Occipital lobe (tissue), 2 donors: ENCODE results near the gene POLRMT. TPM values are rescaled to one million over a fixed set of nuclear protein-coding genes. Genes with fewer than 3 reads are reported as not detected.

ENCODE experiments used
- DNase-seq: peaks from one replicate; lab custom pipeline; 2025; lab: John Stamatoyannopoulos, UW
- total RNA-seq: library from RNA; depleted of rRNA; stranded (reverse); fragments of >200 nt; gene quantifications from one replicate; pipeline ENCODE4 v1.2.3, GENCODE V29; 2014

POLRMT gene
- total RNA-seq, 1 donor from 2014 or later, result 12.5 TPM

DNA sequence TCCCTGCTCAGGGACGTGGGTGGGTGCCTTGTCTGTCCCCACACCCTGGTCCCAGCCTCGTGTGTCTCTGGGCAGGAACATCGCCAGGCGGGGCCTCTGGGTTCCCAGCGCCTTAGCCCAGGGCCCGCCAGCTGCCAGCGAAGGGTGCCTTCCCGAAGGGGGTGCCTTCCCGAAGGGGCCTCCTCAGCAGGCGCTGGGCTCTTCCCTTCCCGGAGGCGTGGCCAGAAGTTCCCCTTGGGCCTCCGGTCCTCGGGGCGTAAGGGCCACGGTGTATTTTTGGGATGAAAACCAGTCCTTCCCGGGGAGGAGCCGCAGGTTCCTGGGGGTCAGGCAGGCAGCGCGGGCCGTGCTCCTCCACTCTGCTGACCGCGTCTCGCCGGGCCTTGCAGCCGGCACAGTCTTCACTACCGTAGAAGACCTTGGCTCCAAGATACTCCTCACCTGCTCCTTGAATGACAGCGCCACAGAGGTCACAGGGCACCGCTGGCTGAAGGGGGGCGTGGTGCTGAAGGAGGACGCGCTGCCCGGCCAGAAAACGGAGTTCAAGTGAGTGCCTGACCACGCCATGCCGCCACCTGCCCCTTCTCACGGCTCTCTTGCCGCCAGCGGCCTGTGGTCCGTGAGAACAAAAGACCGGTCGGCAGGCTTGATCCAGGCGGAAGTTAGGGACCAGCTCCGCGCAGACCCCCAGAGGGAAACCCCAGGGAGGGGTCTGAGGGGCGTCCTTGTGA is 54.1 kb downstream of the POLRMT start:
- DNase-seq, result no peak

DNA sequence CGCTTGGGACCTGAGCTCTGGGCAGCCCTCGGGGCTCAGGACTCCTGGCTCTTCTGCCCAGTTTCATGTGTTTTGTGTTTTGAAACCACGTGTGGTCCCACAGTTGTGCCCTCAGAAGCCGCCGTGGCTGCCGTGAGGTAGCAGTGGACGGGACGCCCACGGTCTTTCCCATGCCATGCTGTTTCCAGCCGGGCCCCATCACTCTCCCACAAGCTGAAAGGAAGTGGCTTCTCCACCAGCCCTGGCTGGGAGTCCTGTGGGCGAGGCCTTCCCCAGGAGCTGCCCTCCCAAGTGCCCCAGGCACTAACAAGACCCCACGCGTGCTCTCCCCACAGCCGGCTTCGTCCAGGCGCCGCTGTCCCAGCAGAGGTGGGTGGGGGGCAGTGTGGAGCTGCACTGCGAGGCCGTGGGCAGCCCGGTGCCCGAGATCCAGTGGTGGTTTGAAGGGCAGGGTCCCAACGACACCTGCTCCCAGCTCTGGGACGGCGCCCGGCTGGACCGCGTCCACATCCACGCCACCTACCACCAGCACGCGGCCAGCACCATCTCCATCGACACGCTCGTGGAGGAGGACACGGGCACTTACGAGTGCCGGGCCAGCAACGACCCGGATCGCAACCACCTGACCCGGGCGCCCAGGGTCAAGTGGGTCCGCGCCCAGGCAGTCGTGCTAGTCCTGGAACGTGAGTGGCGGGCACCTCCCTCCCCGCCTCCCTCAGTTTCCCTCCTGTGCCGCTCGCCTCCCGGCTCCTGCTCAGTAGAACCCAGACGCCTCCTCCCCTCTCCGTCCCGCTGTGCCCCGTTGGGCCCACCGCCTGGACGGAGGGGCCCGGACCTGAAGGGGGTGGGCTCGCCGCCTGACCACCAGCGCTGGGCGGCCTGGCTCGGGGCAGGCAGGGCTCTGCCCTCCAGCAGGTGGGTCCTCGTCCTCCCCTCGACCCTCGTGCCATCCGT is 55.6 kb downstream of the POLRMT start:
- no peak for DNase-seq

DNA sequence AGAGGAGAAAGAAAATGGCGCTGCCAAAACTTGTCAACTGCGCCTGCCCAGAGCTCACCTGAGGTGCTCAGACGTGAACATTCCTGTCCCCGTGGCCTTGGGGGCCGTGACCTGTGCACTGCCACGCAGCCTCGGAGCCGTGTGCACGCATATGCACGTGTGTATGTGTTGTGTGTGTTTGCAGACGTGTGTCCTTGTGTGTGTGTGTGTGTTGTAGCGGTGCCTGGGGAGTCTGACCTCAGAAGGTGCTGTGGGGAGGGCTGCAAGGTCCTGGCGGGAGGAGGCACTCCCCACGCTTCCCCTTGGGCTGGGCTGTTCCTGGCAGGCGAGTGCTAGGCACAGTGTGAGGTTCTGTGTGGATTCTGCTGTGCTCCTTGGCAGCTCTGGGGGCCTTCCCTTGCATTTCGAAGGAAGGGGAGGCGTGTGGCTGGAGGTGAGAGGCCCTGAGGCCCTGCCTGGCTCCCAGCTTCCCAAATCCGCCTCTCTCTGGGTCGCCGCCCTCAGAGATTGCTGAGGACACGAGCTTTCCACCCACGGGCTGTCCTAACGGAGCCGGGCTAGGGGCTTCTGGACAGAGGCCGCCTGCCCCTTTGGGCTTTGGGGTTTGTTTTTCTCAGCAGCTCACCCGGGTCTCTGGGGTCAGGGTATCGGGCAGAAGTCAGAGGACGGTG is 56.4 kb downstream of the POLRMT start:
- no peak for DNase-seq

DNA sequence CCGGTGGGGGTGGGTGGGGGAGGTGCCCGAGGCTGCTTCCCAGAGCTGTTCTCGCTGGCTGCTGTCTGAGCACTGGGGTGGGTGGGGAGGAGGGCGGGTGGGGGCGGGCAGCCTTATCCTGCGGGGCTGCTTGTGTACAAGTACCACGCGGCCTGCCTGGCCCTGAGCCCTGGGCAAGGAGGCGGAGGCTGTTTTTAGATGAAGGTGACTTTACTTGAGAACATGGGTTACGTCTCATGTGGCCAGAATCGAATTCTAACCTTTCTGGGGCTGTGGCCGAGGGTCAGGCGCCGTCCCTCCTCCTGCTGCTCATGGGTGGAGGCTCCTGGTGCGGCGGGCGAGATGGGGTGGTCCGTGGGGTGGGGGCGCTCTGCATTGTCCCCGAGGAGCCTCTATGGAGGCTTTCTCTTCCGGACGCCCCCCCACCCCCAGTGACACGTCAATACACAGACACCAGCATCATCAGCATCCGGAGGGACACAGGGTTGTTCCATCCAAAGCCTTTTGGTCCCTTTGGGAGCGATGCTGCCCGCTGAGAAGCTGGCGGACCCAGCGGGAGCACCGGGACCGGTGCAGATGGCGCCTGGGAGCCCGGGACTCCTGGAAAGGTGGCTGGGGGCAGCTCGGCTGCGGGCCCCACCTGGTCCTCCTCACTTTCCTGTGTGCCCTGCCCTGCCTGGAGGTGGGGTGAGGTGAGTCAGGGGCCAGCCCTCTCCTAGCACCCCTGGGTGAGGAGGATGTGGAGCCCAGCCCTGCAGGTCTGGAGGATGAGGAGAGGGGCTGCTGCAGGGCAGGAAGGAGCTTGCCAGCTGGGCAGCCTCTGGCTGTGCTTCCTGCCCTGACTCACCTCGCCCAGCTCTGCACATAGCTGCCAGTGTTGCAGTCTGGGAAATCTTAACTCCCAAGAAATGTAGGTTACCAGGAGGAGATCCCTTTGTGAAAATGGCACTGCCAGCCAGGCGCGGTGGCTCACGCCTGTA is 57.5 kb downstream of the POLRMT start:
- peak; percentile 41 for DNase-seq

DNA sequence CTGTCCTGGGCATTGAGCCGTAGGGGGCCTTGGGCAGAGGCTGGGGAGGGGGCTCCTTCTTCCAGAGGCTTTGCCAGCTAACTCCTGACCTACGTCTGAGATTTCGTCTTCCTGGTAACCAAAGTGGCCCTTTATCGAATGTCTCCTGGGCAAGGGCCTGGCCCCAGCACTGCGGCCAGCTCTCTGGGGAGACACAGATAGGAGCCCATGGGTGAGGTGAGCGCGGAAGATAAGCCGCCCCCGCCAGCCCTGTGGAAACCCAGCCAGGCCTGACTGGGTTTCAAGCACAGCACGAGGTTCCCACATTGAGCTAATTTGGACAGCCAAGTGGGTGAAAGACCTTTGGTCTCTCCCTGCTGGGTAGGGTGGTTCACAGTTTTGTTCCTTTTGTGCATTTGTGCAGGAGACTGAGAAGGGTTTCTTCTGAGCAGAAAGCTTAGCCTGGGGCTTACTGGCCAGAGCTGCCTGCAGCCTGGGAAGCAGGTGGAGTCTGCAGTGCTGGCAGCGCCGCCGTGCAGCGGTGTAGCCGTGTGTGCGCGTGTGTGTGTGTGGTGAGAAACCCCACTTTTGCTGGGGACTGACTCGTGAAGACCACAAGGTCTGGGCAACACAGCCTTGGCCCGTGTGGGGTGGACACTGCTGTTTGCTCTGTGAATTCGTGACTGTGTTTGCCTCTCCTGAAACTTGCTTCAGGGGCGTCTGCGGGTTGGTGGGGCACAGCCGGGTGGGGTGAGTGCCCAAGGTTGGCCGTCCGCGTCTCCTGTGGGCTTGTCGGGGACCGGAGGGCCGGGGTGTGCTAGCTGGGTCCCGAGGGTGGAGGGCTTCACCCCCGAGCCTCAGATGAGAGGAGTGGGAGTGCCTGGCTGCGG is 58.4 kb downstream of the POLRMT start:
- peak; percentile 60 for DNase-seq

DNA sequence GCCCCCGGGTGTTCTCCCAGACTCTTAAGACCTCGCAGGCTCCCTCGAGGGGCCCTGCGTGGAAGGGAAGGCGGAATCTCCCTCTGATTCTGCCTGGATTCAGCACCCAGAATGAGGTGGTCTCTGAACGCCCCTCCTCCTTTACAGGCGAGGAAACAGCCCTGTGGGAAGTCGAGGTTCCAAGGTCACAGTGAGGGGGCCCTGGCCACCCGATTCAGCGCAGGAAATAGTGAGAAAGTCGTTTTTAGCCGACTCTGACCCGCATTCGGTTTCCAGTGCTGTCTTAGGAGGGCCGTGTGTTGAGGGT is 59.9 kb downstream of the POLRMT start:
- no peak for DNase-seq

DNA sequence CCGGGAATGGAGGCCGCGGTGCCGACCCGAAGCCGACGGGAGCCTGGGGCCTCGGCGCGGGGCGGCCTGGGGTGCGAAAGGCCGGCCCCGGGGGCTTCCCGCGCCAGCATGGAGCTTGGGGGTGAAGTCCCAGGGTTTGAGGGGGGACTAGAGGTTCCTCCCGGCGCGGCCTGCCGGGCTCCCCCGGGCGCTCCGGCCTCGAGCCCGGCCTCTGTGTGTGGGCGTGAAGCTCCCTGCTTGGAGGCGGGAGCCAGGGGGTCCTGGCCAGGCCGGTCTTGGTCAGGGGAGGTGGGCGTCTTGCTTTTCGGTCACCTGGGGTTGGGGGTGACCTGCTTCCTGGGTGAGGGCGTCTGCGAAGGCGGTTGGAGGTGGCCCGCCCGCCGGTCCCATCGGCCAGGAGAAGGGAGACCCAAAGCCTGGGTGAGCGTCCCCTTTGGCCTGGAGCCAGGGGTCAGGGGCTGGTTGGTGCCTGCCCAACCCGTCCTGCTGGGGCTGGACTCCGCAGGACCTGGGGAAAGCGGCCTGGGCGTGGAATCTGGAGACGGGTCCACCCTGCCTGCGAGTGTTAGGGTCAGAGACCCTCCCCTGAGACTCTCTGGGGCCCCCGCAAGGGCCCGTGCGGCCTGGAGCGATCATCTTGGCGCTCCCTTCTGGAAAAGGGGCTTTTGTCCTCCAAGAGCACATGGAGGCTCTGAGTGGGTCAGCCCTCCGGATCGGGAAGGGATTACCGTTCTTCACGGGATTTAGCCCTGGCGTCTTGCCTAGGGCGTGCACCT is 60.4 kb downstream of the POLRMT start:
- DNase-seq, result no peak

DNA sequence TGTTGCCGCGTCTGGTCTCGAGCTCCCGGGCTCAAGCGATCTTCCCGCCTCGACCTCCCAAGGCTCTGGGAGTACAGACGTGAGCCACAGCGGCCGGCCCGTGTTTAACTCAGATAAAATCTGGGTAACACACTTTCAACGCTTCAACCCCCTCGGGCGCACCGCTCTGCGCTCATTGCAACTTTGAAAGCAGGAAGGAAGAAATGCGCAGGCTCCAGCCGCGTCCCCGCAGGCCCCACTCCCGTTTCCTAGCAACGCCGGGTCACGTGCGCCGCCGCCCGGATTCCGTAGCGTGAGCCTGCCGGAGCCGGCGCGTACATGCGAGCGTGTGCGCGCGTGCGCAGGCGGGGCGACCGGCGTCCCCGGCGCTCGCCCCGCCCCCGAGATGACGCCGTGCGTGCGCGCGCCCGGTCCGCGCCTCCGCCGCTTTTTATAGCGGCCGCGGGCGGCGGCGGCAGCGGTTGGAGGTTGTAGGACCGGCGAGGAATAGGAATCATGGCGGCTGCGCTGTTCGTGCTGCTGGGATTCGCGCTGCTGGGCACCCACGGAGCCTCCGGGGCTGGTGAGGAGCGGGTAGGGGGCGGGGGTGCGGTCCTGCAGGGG is 61.1 kb downstream of the POLRMT start, which contains the start of gene BSG:
Gene BSG, plus strand, starts transcription at position 457 of the 603 bp plus-strand sequence. Its CDS starts 39 bp downstream, at position 496.
- peak; percentile 94 for DNase-seq

DNA sequence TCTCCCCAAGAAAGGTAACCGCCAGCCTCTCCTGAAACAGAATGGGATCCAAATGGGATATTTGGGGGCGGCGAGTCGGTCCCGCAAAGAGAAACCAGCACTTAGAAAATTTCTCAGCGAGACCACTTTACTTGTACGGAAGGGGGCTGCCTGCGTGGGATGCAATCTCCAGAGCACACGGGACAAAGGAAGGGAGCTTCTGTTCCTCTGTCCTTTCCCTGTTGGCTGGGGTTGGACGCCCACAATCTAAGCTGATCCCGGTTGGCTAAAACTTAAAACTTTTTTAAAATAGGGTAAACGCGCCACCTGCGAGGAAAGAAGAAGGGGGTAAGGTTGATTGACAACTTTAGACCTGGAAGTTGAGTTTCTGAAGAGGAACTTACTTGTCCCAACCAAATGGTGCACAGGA is 61.8 kb downstream of the POLRMT start:
- DNase-seq, result no peak

DNA sequence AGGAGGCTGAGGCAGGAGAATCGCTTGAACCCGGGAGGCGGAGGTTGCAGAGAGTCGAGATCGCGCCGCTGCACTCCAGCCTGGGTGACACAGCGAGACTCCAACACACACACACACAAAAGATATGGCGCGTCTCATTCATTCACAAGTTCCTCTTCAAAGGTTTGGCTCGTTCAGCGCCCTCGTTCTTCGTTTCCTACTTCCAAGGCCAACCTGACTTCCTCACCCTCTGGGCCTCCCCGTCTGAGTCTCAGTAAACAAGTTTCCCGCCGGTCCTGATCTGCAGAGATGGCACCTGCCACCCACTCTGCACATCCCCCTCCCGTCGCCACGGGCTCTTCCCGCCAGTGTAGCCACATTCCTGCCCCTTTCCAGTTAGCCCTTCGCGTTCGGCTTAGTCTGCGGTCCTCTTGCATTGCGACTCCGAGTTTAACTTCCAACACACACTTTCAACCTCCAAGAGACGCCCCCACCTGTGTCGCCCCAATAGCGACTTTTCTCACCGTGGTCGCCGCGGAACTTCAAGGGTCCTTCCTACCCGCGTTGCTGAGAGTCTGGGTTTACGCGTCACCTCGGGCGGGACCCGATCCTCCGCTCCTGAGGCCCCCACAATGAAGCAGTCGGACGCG is 62.3 kb downstream of the POLRMT start:
- no peak for DNase-seq

DNA sequence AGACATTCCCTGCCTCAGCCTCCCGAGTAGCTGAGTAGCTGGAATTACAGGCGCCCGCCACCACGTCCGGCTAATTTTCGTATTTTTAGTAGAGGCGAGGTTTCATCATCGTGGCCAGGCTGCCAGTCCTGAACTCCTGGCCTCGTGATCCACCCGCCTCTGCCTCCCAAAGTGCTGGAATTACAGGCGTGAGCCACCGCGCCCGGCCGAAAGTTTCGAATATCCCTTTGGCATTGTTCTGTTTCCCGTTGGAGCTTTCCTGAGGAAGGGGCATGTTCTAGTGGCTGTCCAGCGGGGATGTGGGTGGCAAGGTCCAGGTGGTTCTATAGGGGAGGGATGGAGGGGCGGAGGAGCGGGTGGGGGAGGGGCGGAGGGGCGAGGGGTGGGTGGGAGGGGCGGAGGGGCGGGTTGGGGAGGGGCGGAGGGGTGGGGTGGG is 63.1 kb downstream of the POLRMT start:
- no peak for DNase-seq

DNA sequence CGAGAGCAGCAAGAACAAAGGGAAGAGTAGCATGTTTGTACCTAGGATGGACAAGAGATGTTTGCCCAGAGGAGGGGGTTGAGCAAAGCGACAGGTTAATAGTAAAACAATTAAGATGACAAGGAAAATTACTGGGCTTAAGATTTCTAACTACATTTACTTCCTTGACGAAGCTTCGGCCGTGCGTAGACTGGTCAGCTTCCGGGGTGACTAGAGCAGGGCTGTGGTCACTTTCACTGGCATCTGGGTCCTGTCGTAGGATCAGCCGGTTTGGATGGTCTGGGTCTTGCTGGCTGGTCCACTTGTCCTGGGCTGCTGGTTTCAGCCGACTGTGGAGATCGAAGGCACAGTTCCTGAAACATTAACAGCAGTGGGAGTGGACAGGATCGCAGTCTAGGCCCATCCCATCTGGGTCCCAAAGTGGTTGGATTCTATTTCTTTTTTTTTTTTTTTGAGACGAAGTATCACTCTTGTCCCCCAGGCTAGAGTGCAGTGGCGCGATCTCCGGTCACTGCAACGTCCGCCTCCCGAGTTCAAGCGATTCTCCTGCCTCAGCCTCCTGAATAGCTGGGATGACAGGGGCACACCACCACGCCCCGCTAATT is 65.9 kb downstream of the POLRMT start:
- DNase-seq, result no peak

Other genes starting within 250 kb of the POLRMT start
- gene C2CD4C, start 224.4 kb downstream of the POLRMT start, total RNA-seq, result 16.1 TPM
- 13.9 TPM for gene SHC2, start 172.5 kb downstream of the POLRMT start, total RNA-seq
- gene MADCAM1, start 137.1 kb downstream of the POLRMT start, total RNA-seq, result 0.16 TPM
- 15.6 TPM for gene TPGS1, start 126.0 kb downstream of the POLRMT start, total RNA-seq
- 46.2 TPM for gene CDC34, start 101.8 kb downstream of the POLRMT start, total RNA-seq
- gene GZMM, start 89.5 kb downstream of the POLRMT start, total RNA-seq, result not detected
- 77.4 TPM for gene BSG, start 60.9 kb downstream of the POLRMT start, total RNA-seq
- gene HCN2, start 43.7 kb downstream of the POLRMT start, total RNA-seq, result 8.0 TPM
- 0.62 TPM for gene FGF22, start 6.3 kb upstream of the POLRMT start, total RNA-seq
- 10.8 TPM for gene RNF126, start 29.7 kb upstream of the POLRMT start, total RNA-seq
- gene FSTL3, start 42.9 kb upstream of the POLRMT start, total RNA-seq, result 3.3 TPM
- gene PRSS57, start 61.9 kb upstream of the POLRMT start, total RNA-seq, result not detected
- gene PALM, start 75.4 kb upstream of the POLRMT start, total RNA-seq, result 95.9 TPM
- not detected for gene MISP, start 117.6 kb upstream of the POLRMT start, total RNA-seq
- gene PTBP1, start 163.9 kb upstream of the POLRMT start, total RNA-seq, result 33.5 TPM
- gene PLPPR3, start 188.4 kb upstream of the POLRMT start, total RNA-seq, result 99.5 TPM
- 0.31 TPM for gene AZU1, start 194.3 kb upstream of the POLRMT start, total RNA-seq
- not detected for gene PRTN3, start 207.5 kb upstream of the POLRMT start, total RNA-seq
- not detected for gene ELANE, start 218.8 kb upstream of the POLRMT start, total RNA-seq
- 2.8 TPM for gene CFD, start 226.1 kb upstream of the POLRMT start, total RNA-seq